H9 (cell line): ENCODE results near the gene MALRD1. TPM values are rescaled to one million over a fixed set of nuclear protein-coding genes. Genes with fewer than 3 reads are reported as not detected.

ENCODE experiments used
- DNase-seq: peaks from one replicate; pipeline ENCODE4 v3.0.0-alpha.2; 2017
- H2AFZ ChIP-seq: one replicate; pipeline ENCODE4 v1.6.1; 2013; ENCODE audit warnings: mild to moderate bottlenecking, low read length, control low read depth, moderate library complexity
- H2AK5ac ChIP-seq: 2 replicates; pipeline ENCODE4 v1.6.1; 2013; ENCODE audit warnings: low read length, control low read depth, mixed read lengths; ENCODE audit not compliant: insufficient read length
- H2BK120ac ChIP-seq: one replicate; pipeline ENCODE4 v1.6.1; 2013; ENCODE audit warnings: low read depth, mild to moderate bottlenecking, low read length, control low read depth, inconsistent platforms; ENCODE audit not compliant: poor library complexity, severe bottlenecking
- H2BK12ac ChIP-seq: 2 replicates; pipeline ENCODE4 v1.6.1; 2013; ENCODE audit warnings: low read length, control low read depth, mixed read lengths, low read depth; ENCODE audit not compliant: insufficient read length
- H2BK15ac ChIP-seq: 2 replicates; pipeline ENCODE4 v1.6.1; 2013; ENCODE audit warnings: low read depth, low read length, control low read depth
- H2BK20ac ChIP-seq: one replicate; pipeline ENCODE4 v1.6.1; 2013; ENCODE audit warnings: low read depth, mild to moderate bottlenecking, low read length, control low read depth, inconsistent platforms; ENCODE audit not compliant: poor library complexity, severe bottlenecking
- H2BK5ac ChIP-seq: 2 replicates; pipeline ENCODE4 v1.6.1; 2013; ENCODE audit warnings: low read length, control low read depth, mixed read lengths; ENCODE audit not compliant: insufficient read length
- H3K14ac ChIP-seq: 2 replicates; pipeline ENCODE4 v1.6.1; 2013; ENCODE audit warnings: low read length, control low read depth; ENCODE audit not compliant: insufficient read depth
- H3K18ac ChIP-seq: 2 replicates; pipeline ENCODE4 v1.6.1; 2013; ENCODE audit warnings: low read depth, mild to moderate bottlenecking, mixed read lengths, low read length, control low read depth; ENCODE audit not compliant: insufficient read length
- H3K23ac ChIP-seq: 2 replicates; pipeline ENCODE4 v1.6.1; 2013; ENCODE audit warnings: low read length, control low read depth, mixed read lengths, low read depth; ENCODE audit not compliant: insufficient read length
- H3K23me2 ChIP-seq: 2 replicates; pipeline ENCODE4 v1.6.1; 2013; ENCODE audit warnings: low read depth, mild to moderate bottlenecking, mixed read lengths, low read length, control low read depth; ENCODE audit not compliant: insufficient read length, poor library complexity, severe bottlenecking
- H3K27ac ChIP-seq: 2 replicates; pipeline ENCODE4 v1.5.1; 2013; ENCODE audit warnings: low read length, control low read depth, mixed read lengths, low read depth; ENCODE audit not compliant: insufficient read length
- H3K27me3 ChIP-seq: 2 replicates; pipeline ENCODE4 v1.6.1; 2013; ENCODE audit warnings: low read length, control low read depth, inconsistent platforms; ENCODE audit not compliant: insufficient read depth
- H3K4ac ChIP-seq: 2 replicates; pipeline ENCODE4 v1.6.1; 2013; ENCODE audit warnings: low read depth, mild to moderate bottlenecking, control low read depth, inconsistent platforms, low read length, moderate library complexity
- H3K4me1 ChIP-seq: 2 replicates; pipeline ENCODE4 v1.6.1; 2013; ENCODE audit warnings: low read length, control low read depth, inconsistent platforms; ENCODE audit not compliant: insufficient read depth
- H3K4me2 ChIP-seq: 2 replicates; pipeline ENCODE4 v1.6.1; 2013; ENCODE audit warnings: low read length, control low read depth, mixed read lengths; ENCODE audit not compliant: insufficient read length, insufficient read depth
- H3K56ac ChIP-seq: 2 replicates; pipeline ENCODE4 v1.6.1; 2013; ENCODE audit warnings: low read depth, mild to moderate bottlenecking, mixed read lengths, low read length, control low read depth; ENCODE audit not compliant: insufficient read length
- H3K79me1 ChIP-seq: 2 replicates; pipeline ENCODE4 v1.6.1; 2013; ENCODE audit warnings: low read depth, mild to moderate bottlenecking, moderate library complexity, low read length, control low read depth, inconsistent platforms; ENCODE audit not compliant: insufficient read depth, poor library complexity, severe bottlenecking
- H3K79me2 ChIP-seq: 2 replicates; pipeline ENCODE4 v1.6.1; 2013; ENCODE audit warnings: low read length, control low read depth, inconsistent platforms; ENCODE audit not compliant: insufficient read depth
- H3K9ac ChIP-seq: 2 replicates; pipeline ENCODE4 v1.6.1; 2013; ENCODE audit warnings: low read length, control low read depth, mixed read lengths; ENCODE audit not compliant: insufficient read length; ENCODE audit errors: extremely low read depth
- H3K9me3 ChIP-seq: one replicate; pipeline ENCODE4 v1.6.1; 2013; ENCODE audit warnings: low read depth, low read length, inconsistent platforms; ENCODE audit not compliant: control insufficient read depth
- H3T11ph ChIP-seq: one replicate; pipeline ENCODE4 v1.6.1; 2013; ENCODE audit warnings: mild to moderate bottlenecking, low read length, control low read depth, inconsistent platforms
- H4K20me1 ChIP-seq: one replicate; pipeline ENCODE4 v1.6.1; 2013; ENCODE audit not compliant: control insufficient read depth, insufficient read length, insufficient read depth
- H4K5ac ChIP-seq: 2 replicates; pipeline ENCODE4 v1.6.1; 2013; ENCODE audit warnings: low read depth, mild to moderate bottlenecking, mixed read lengths, low read length, control low read depth; ENCODE audit not compliant: insufficient read length
- H4K8ac ChIP-seq: replicated peaks from 2 replicates; pipeline ENCODE4 v1.6.1; 2013; ENCODE audit warnings: low read length, control low read depth, mixed read lengths, low read depth; ENCODE audit not compliant: insufficient read length
- H4K91ac ChIP-seq: 2 replicates; pipeline ENCODE4 v1.6.1; 2013; ENCODE audit warnings: low read depth, mild to moderate bottlenecking, moderate library complexity, mixed read lengths, low read length, control low read depth; ENCODE audit not compliant: insufficient read length
- H3K27ac Mint-ChIP-seq, 3 experiments: 2 replicates in 2 of 3; 3 replicates in 1 of 3; pipeline ENCODE4 v1.8.0; 2020 to 2021; ENCODE audit warnings: mixed read lengths in 3 of 3, mild to moderate bottlenecking in 1 of 3, moderate library complexity in 1 of 3
- H3K27me3 Mint-ChIP-seq: 2 replicates; pipeline ENCODE4 v1.8.0; 2021; ENCODE audit warnings: low read depth, mild to moderate bottlenecking, moderate library complexity, mixed read lengths
- H3K36me3 Mint-ChIP-seq, 3 experiments: 2 replicates in 2 of 3; 3 replicates in 1 of 3; pipeline ENCODE4 v1.8.0; 2020 to 2021; ENCODE audit warnings: low read depth in 3 of 3, mixed read lengths in 3 of 3; ENCODE audit not compliant: insufficient read depth in 1 of 3
- H3K4me1 Mint-ChIP-seq, 2 experiments: 2 replicates each; pipeline ENCODE4 v1.8.0; 2020; ENCODE audit warnings: mixed read lengths in 2 of 2
- H3K4me3 Mint-ChIP-seq, 2 experiments: 2 replicates in 1 of 2; 3 replicates in 1 of 2; pipeline ENCODE4 v1.8.0; 2020 to 2021; ENCODE audit warnings: mild to moderate bottlenecking in 2 of 2, mixed read lengths in 2 of 2, moderate library complexity in 1 of 2
- H3K9me3 Mint-ChIP-seq, 2 experiments: 2 replicates in 1 of 2; 3 replicates in 1 of 2; pipeline ENCODE4 v1.8.0; 2020; ENCODE audit warnings: mild to moderate bottlenecking in 2 of 2, mixed read lengths in 2 of 2, moderate library complexity in 1 of 2
- WGBS: extraction: QIAGEN DNeasy Blood & Tissue Kit; methylation state at CpG from one replicate; pipeline ENCODE4 v1.1.7; 2013; ENCODE audit warnings: missing lambda C conversion rate, low lambda C conversion rate, mixed read lengths; ENCODE audit not compliant: insufficient read length; ENCODE audit errors: extremely low coverage; 5-methylcytosine and 5-hydroxymethylcytosine counted together
- total RNA-seq: library from RNA; stranded (reverse); gene quantifications from 2 replicates; pipeline ENCODE4 v1.2.1, GENCODE V29; 2021
- TF ChIP-seq, protein P1 (sequence below): fragments of 200-600 bp; sonication (generic); conservative IDR thresholded peaks from 3 replicates; pipeline ENCODE4 v1.8.0; 2021; ENCODE audit warnings: antibody characterized with exemption, mild to moderate bottlenecking

MALRD1 gene
- total RNA-seq, 1 experiment from 2014 or later, result 0.20 TPM

DNA sequence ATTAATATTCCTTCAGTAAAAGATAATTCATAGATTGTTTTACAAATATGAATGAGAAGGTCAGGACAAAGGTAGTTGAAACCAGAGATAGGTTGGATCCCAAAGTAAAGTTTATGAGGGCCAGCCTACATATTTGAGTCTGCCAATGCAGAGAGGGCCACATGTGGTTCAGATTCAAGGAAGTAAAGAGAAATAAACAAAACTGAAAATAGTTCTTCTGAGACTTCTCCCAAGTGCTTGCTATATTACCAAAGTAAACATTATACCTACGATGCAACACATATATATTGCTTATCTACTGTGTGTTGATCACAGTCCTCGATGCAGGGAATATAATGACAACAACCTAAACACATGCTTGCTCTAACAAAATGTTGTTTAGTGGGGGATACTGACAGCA is 109.8 kb downstream of the MALRD1 start:
- Histone ChIP-seq H3K4ac (no peak overlapping the region), H3K79me1 (no peaks in the 10 kb centered on the region), H3T11ph (no peak overlapping the region), H2BK20ac (no peak overlapping the region), H2BK120ac (no peak overlapping the region), H3K4me2 (no peak overlapping the region), H3K56ac (no peak overlapping the region), H3K23ac (no peak overlapping the region), H3K4me1 (no peaks in the 10 kb centered on the region), H3K18ac (no peak overlapping the region), H2BK15ac (no peak overlapping the region), H3K27me3 (no peaks in the 10 kb centered on the region), H3K79me2 (no peaks in the 10 kb centered on the region), H4K8ac (no peak overlapping the region), H2BK12ac (no peak overlapping the region), H3K9me3 (no peaks in the 10 kb centered on the region), H4K5ac (no peak overlapping the region), H4K20me1 (no peaks in the 10 kb centered on the region), H2AFZ (no peak overlapping the region), H2AK5ac (no peak overlapping the region), H3K14ac (no peak overlapping the region), H3K23me2 (no peaks in the 10 kb centered on the region), H4K91ac (no peak overlapping the region), H2BK5ac (no peak overlapping the region), H3K9ac (no peak overlapping the region), H3K27ac (no peak overlapping the region)
- no peaks in the 10 kb centered on the region; a peak in 1 of 5 replicates for H3K9me3 Mint-ChIP-seq
- 0 out of 4 replicates have a peak, but pooled peaks cover 0 to 4% of the 10 kb centered on the region in 2 experiments for H3K4me1 Mint-ChIP-seq
- DNase-seq, result no peak
- H3K4me3 Mint-ChIP-seq, result no peak overlapping the region
- TF ChIP-seq, protein P1, sequence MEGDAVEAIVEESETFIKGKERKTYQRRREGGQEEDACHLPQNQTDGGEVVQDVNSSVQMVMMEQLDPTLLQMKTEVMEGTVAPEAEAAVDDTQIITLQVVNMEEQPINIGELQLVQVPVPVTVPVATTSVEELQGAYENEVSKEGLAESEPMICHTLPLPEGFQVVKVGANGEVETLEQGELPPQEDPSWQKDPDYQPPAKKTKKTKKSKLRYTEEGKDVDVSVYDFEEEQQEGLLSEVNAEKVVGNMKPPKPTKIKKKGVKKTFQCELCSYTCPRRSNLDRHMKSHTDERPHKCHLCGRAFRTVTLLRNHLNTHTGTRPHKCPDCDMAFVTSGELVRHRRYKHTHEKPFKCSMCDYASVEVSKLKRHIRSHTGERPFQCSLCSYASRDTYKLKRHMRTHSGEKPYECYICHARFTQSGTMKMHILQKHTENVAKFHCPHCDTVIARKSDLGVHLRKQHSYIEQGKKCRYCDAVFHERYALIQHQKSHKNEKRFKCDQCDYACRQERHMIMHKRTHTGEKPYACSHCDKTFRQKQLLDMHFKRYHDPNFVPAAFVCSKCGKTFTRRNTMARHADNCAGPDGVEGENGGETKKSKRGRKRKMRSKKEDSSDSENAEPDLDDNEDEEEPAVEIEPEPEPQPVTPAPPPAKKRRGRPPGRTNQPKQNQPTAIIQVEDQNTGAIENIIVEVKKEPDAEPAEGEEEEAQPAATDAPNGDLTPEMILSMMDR, result no peak
- H3K27ac Mint-ChIP-seq, result no peak overlapping the region
- H3K27me3 Mint-ChIP-seq, result no peaks in the 10 kb centered on the region
- WGBS, result no CpG with 5 or more reads among the region's 2 CpGs
- no peaks in the 10 kb centered on the region for H3K36me3 Mint-ChIP-seq
